Activated CD8-positive, alpha-beta memory T cell treated with anti-CD3 and anti-CD28 coated beads for 36 hours (primary cell): ENCODE data around the gene MAGI2. TPM values are rescaled to one million over a fixed set of nuclear protein-coding genes. Genes with fewer than 3 reads are reported as not detected.

Experiments used
- CTCF ChIA-PET: fragments of 350-600 bp; sonication (Branson Sonifier 250); formaldehyde crosslinking; loops from one replicate; lab custom pipeline; 2021; ENCODE audit warnings: antibody characterized with exemption; lab: Charles Lee
- POLR2A ChIA-PET: fragments of 350-600 bp; sonication (Branson Sonifier 250); formaldehyde crosslinking; loops from one replicate; lab custom pipeline; 2021; ENCODE audit warnings: antibody characterized with exemption; lab: Charles Lee
- total RNA-seq, 2 experiments: library from RNA; stranded (reverse); gene quantifications; one replicate each; pipeline ENCODE4 v1.2.3, GENCODE V29; 2021

The MAGI2 gene
- total RNA-seq, 2 experiments from 2014 or later, result 0.17 to 0.30 TPM

- ChIA-PET CTCF (no interaction called here), POLR2A (no interaction called here)
Observed at GRCh38 chr7:78218876-78219275, 1234.6 kb downstream of the MAGI2 start.

GRCh38 chr7:78218051-78218450 lies 1235.4 kb downstream of the MAGI2 start:
- ChIA-PET POLR2A (no interaction called here), CTCF (no interaction called here)

- CTCF ChIA-PET, result no interaction called here
- POLR2A ChIA-PET, result no interaction called here
Observed at GRCh38 chr7:78215199-78215598, 1238.3 kb downstream of the MAGI2 start.

GRCh38 chr7:78213402-78213801 lies 1240.1 kb downstream of the MAGI2 start:
- ChIA-PET POLR2A (no interaction called here), CTCF (no interaction called here)

- ChIA-PET POLR2A (no interaction called here), CTCF (no interaction called here)
Observed at GRCh38 chr7:78212476-78213060, 1240.9 kb downstream of the MAGI2 start.

GRCh38 chr7:78207269-78207668 lies 1246.2 kb downstream of the MAGI2 start:
- POLR2A ChIA-PET, result no interaction called here
- CTCF ChIA-PET, result no interaction called here

GRCh38 chr7:78206769-78207168 lies 1246.7 kb downstream of the MAGI2 start:
- ChIA-PET CTCF (no interaction called here), POLR2A (no interaction called here)

- CTCF ChIA-PET, result no interaction called here
Observed at GRCh38 chr7:78203042-78203720, 1250.3 kb downstream of the MAGI2 start.

GRCh38 chr7:78198756-78199155 lies 1254.7 kb downstream of the MAGI2 start:
- ChIA-PET POLR2A (no interaction called here), CTCF (no interaction called here)

More at GRCh38 chr7:78203042-78203720, 1250.3 kb downstream of the MAGI2 start:
- POLR2A ChIA-PET, result no interaction called here

- CTCF ChIA-PET, result no interaction called here
- POLR2A ChIA-PET, result no interaction called here
Observed at GRCh38 chr7:78197447-78197846, 1256.0 kb downstream of the MAGI2 start.

GRCh38 chr7:78195281-78195680 lies 1258.2 kb downstream of the MAGI2 start:
- CTCF ChIA-PET, result no interaction called here
- POLR2A ChIA-PET, result no interaction called here

GRCh38 chr7:78194611-78195010 lies 1258.9 kb downstream of the MAGI2 start:
- POLR2A ChIA-PET, result no interaction called here
- CTCF ChIA-PET, result no interaction called here

GRCh38 chr7:78191475-78192079 lies 1261.9 kb downstream of the MAGI2 start:
- POLR2A ChIA-PET, result no interaction called here
- CTCF ChIA-PET, result no interaction called here

GRCh38 chr7:78189762-78190161 lies 1263.7 kb downstream of the MAGI2 start:
- POLR2A ChIA-PET, result no interaction called here
- CTCF ChIA-PET, result no interaction called here

- POLR2A ChIA-PET, result no interaction called here
Observed at GRCh38 chr7:78185149-78185745, 1268.2 kb downstream of the MAGI2 start.

GRCh38 chr7:78184299-78184698 lies 1269.2 kb downstream of the MAGI2 start:
- POLR2A ChIA-PET, result no interaction called here
- CTCF ChIA-PET, result no interaction called here

More at GRCh38 chr7:78185149-78185745, 1268.2 kb downstream of the MAGI2 start:
- CTCF ChIA-PET, result no interaction called here

GRCh38 chr7:78179827-78180477 lies 1273.5 kb downstream of the MAGI2 start:
- CTCF ChIA-PET, result no interaction called here
- POLR2A ChIA-PET, result no interaction called here

GRCh38 chr7:78179211-78179610 lies 1274.3 kb downstream of the MAGI2 start:
- CTCF ChIA-PET, result no interaction called here

GRCh38 chr7:78178319-78178718 lies 1275.1 kb downstream of the MAGI2 start:
- CTCF ChIA-PET, result no interaction called here
- POLR2A ChIA-PET, result no interaction called here

More at GRCh38 chr7:78179211-78179610, 1274.3 kb downstream of the MAGI2 start:
- POLR2A ChIA-PET, result no interaction called here

- CTCF ChIA-PET, result no interaction called here
- POLR2A ChIA-PET, result no interaction called here
Observed at GRCh38 chr7:78176171-78176570, 1277.3 kb downstream of the MAGI2 start.
